GM18868 (cell line): ENCODE measurements around the gene IFT80.
A peak's percentile ranks its signal among the peaks of the same experiment; 100 is the strongest.

Experiments used
- ATAC-seq: cut with Tn5 transposase; IDR thresholded peaks from one replicate; pipeline ENCODE4 v1.9.1; 2021; ENCODE audit warnings: mild to moderate bottlenecking, moderate library complexity; ENCODE audit not compliant: unreplicated experiment

The IFT80 gene

GRCh38 chr3:160217675-160218074 is 181.3 kb downstream of the IFT80 start:
- ATAC-seq: no peak

- no peak for ATAC-seq
Measured at GRCh38 chr3:160213191-160213590, 185.8 kb downstream of the IFT80 start.

GRCh38 chr3:160210799-160211221 is 188.2 kb downstream of the IFT80 start:
- peak; percentile 73 for ATAC-seq

- ATAC-seq: no peak
Measured at GRCh38 chr3:160210341-160210740, 188.7 kb downstream of the IFT80 start.
